ENCODE data around the gene PTH1R.

The PTH1R gene

GRCh38 chr3:46877406-46878125, at the start of gene PTH1R:
Gene PTH1R, plus strand, starts transcription at chr3:46877721. Its CDS starts 5,839 bp downstream, at chr3:46883560.
- DNase-seq, result no peak

GRCh38 chr3:46829699-46830208, 47.8 kb upstream of the PTH1R start:
- peak in 1 of 2 donors; percentile 32 for DNase-seq

- no peak for DNase-seq
Observed at GRCh38 chr3:46830801-46831200, 46.7 kb upstream of the PTH1R start.

- DNase-seq, result no peak
Observed at GRCh38 chr3:46831316-46831715, 46.2 kb upstream of the PTH1R start.

- DNase-seq, result no peak
Observed at GRCh38 chr3:46831841-46832240, 45.7 kb upstream of the PTH1R start.

- no peak for DNase-seq
Observed at GRCh38 chr3:46833346-46834300, 43.9 kb upstream of the PTH1R start.

GRCh38 chr3:46835054-46835453, 42.5 kb upstream of the PTH1R start:
- no peak for DNase-seq

- DNase-seq, result no peak
Observed at GRCh38 chr3:46835491-46835890, 42.0 kb upstream of the PTH1R start.

GRCh38 chr3:46838301-46838700, 39.2 kb upstream of the PTH1R start:
- DNase-seq, result no peak

- DNase-seq, result no peak
Observed at GRCh38 chr3:46840491-46840890, 37.0 kb upstream of the PTH1R start.

GRCh38 chr3:46843508-46843907, 34.0 kb upstream of the PTH1R start:
- DNase-seq, result no peak

- no peak for DNase-seq
Observed at GRCh38 chr3:46844397-46844796, 33.1 kb upstream of the PTH1R start.

- no peak for DNase-seq
Observed at GRCh38 chr3:46844881-46845312, 32.6 kb upstream of the PTH1R start.

- DNase-seq, result no peak
Observed at GRCh38 chr3:46845397-46845859, 32.1 kb upstream of the PTH1R start.

- peak; percentile 77 to 83 for DNase-seq
Observed at GRCh38 chr3:46845860-46846623, 31.5 kb upstream of the PTH1R start.

GRCh38 chr3:46846624-46847542, 30.6 kb upstream of the PTH1R start:
- DNase-seq, result no peak

- no peak for DNase-seq
Observed at GRCh38 chr3:46847744-46848143, 29.8 kb upstream of the PTH1R start.

GRCh38 chr3:46848271-46849044, 29.1 kb upstream of the PTH1R start:
- DNase-seq, result peak in 1 of 2 donors; percentile 34

GRCh38 chr3:46849045-46849631, 28.4 kb upstream of the PTH1R start:
- DNase-seq, result no peak
